HAP-1 (cell line): ENCODE data around the gene BBS7.

ENCODE experiments used
- DNase-seq, 2 experiments: peaks; one replicate each; pipeline ENCODE4 v3.0.0-alpha.2; 2016 to 2020; ENCODE audit warnings: low spot score in 2 of 2
- H3K27me3 ChIP-seq: fragments of 250-450 bp; sonication (Bioruptor Pico); 2 replicates; pipeline ENCODE4 v1.5.1; 2020; ENCODE audit warnings: low read depth, mild to moderate bottlenecking, moderate library complexity
- H3K36me3 ChIP-seq: fragments of 250-450 bp; sonication (Bioruptor Pico); replicated peaks from 2 replicates; pipeline ENCODE4 v1.5.1; 2020; ENCODE audit warnings: mild to moderate bottlenecking
- H3K4me1 ChIP-seq: fragments of 250-450 bp; sonication (Bioruptor Pico); 2 replicates; pipeline ENCODE4 v1.5.1; 2020; ENCODE audit warnings: mild to moderate bottlenecking
- H3K4me3 ChIP-seq: fragments of 250-450 bp; sonication (Bioruptor Pico); 2 replicates; pipeline ENCODE4 v1.5.1; 2020; ENCODE audit warnings: mild to moderate bottlenecking, moderate library complexity
- H3K9me3 ChIP-seq: fragments of 250-450 bp; sonication (Bioruptor Pico); 2 replicates; pipeline ENCODE4 v1.5.1; 2020; ENCODE audit warnings: mild to moderate bottlenecking, moderate library complexity
- in situ Hi-C: fragments of 300-500 bp; cut with MboI; formaldehyde crosslinking; loops from 3 replicates; pipeline ENCODE4 v1.14.3; 2020; ENCODE audit warnings: low sequenced_read_pairs, inconsistent platforms, mixed read lengths

BBS7 gene

GRCh38 chr4:121794505-121795188, 75.6 kb downstream of the BBS7 start:
- Histone ChIP-seq H3K27me3 (no peaks in the 10 kb centered on the region), H3K9me3 (no peaks in the 10 kb centered on the region), H3K4me3 (no peak overlapping the region), H3K4me1 (peaks cover 28% of the 10 kb centered on the region), H3K36me3 (no peaks in the 10 kb centered on the region)
- in situ Hi-C loops: no loop called here
- no peak for DNase-seq

- no peak for DNase-seq
- Histone ChIP-seq H3K9me3 (no peaks in the 10 kb centered on the region), H3K27me3 (no peaks in the 10 kb centered on the region), H3K4me3 (no peak overlapping the region), H3K36me3 (no peaks in the 10 kb centered on the region), H3K4me1 (peaks cover 20% of the 10 kb centered on the region)
- in situ Hi-C loops: no loop called here
These were observed 77.3 kb downstream of the BBS7 start for GRCh38 chr4:121792966-121793365.

GRCh38 chr4:121791481-121791880, 78.8 kb downstream of the BBS7 start:
- H3K4me3 ChIP-seq: no peak overlapping the region
- no peak for DNase-seq
- no peaks in the 10 kb centered on the region for H3K9me3 ChIP-seq
- no peaks in the 10 kb centered on the region for H3K36me3 ChIP-seq
- H3K27me3 ChIP-seq: no peaks in the 10 kb centered on the region
- in situ Hi-C loops: no loop called here
- H3K4me1 ChIP-seq: peaks cover 16% of the 10 kb centered on the region

- DNase-seq: no peak
- Histone ChIP-seq H3K4me1 (peaks cover 12% of the 10 kb centered on the region), H3K9me3 (no peaks in the 10 kb centered on the region), H3K36me3 (no peaks in the 10 kb centered on the region), H3K27me3 (no peaks in the 10 kb centered on the region), H3K4me3 (no peak overlapping the region)
- in situ Hi-C loops: no loop called here
These were observed 79.3 kb downstream of the BBS7 start for GRCh38 chr4:121790976-121791375.

- no peak overlapping the region for H3K4me3 ChIP-seq
- no peaks in the 10 kb centered on the region for H3K36me3 ChIP-seq
- peaks cover 4% of the 10 kb centered on the region; the same call in 1 of the 2 replicates for H3K4me1 ChIP-seq
- no peaks in the 10 kb centered on the region for H3K9me3 ChIP-seq
- H3K27me3 ChIP-seq: no peaks in the 10 kb centered on the region
- no peak for DNase-seq
- in situ Hi-C loops: no loop called here
These were observed 80.1 kb downstream of the BBS7 start for GRCh38 chr4:121789960-121790829.

- Histone ChIP-seq H3K36me3 (no peaks in the 10 kb centered on the region), H3K27me3 (no peaks in the 10 kb centered on the region), H3K9me3 (no peaks in the 10 kb centered on the region), H3K4me3 (no peak overlapping the region), H3K4me1 (peaks cover 6% of the 10 kb centered on the region)
- no peak for DNase-seq
- in situ Hi-C loops: no loop called here
These were observed 80.8 kb downstream of the BBS7 start for GRCh38 chr4:121789455-121789854.

GRCh38 chr4:121788896-121789295, 81.4 kb downstream of the BBS7 start:
- Histone ChIP-seq H3K36me3 (no peaks in the 10 kb centered on the region), H3K4me3 (no peak overlapping the region), H3K27me3 (no peaks in the 10 kb centered on the region), H3K4me1 (peaks cover 9% of the 10 kb centered on the region), H3K9me3 (no peaks in the 10 kb centered on the region)
- no peak for DNase-seq
- in situ Hi-C loops: no loop called here

GRCh38 chr4:121786221-121786620, 84.1 kb downstream of the BBS7 start:
- H3K4me1 ChIP-seq: peaks cover 9% of the 10 kb centered on the region
- in situ Hi-C loops: no loop called here
- H3K36me3 ChIP-seq: no peaks in the 10 kb centered on the region
- H3K9me3 ChIP-seq: no peaks in the 10 kb centered on the region
- H3K4me3 ChIP-seq: no peak overlapping the region
- H3K27me3 ChIP-seq: no peaks in the 10 kb centered on the region
- DNase-seq: no peak

GRCh38 chr4:121785479-121785878, 84.8 kb downstream of the BBS7 start:
- Histone ChIP-seq H3K4me1 (peaks cover 9% of the 10 kb centered on the region), H3K27me3 (no peaks in the 10 kb centered on the region), H3K4me3 (no peak overlapping the region), H3K9me3 (no peaks in the 10 kb centered on the region), H3K36me3 (no peaks in the 10 kb centered on the region)
- no peak for DNase-seq
- in situ Hi-C loops: no loop called here

- H3K4me1 ChIP-seq: peaks cover 9% of the 10 kb centered on the region
- H3K4me3 ChIP-seq: no peak overlapping the region
- H3K9me3 ChIP-seq: no peaks in the 10 kb centered on the region
- H3K27me3 ChIP-seq: no peaks in the 10 kb centered on the region
- DNase-seq: peak in 1 of 2 experiments; percentile 29
- H3K36me3 ChIP-seq: no peaks in the 10 kb centered on the region
- in situ Hi-C loops: no loop called here
These were observed 85.3 kb downstream of the BBS7 start for GRCh38 chr4:121784975-121785374.

GRCh38 chr4:121784401-121784800, 85.9 kb downstream of the BBS7 start:
- Histone ChIP-seq H3K4me1 (peaks cover 14% of the 10 kb centered on the region), H3K4me3 (no peak overlapping the region), H3K9me3 (no peaks in the 10 kb centered on the region), H3K27me3 (no peaks in the 10 kb centered on the region), H3K36me3 (no peaks in the 10 kb centered on the region)
- in situ Hi-C loops: no loop called here
- no peak for DNase-seq

- peaks cover 23% of the 10 kb centered on the region for H3K4me1 ChIP-seq
- in situ Hi-C loops: no loop called here
These were observed 87.1 kb downstream of the BBS7 start for GRCh38 chr4:121783210-121783609.

GRCh38 chr4:121778991-121779628, 91.2 kb downstream of the BBS7 start:
- Histone ChIP-seq H3K4me3 (no peak overlapping the region), H3K36me3 (no peaks in the 10 kb centered on the region), H3K4me1 (peaks cover 26% of the 10 kb centered on the region), H3K27me3 (no peaks in the 10 kb centered on the region), H3K9me3 (no peaks in the 10 kb centered on the region)
- in situ Hi-C loops: no loop called here
- peak; percentile 69 to 96 for DNase-seq

More at GRCh38 chr4:121783210-121783609, 87.1 kb downstream of the BBS7 start:
- no peaks in the 10 kb centered on the region for H3K9me3 ChIP-seq
- no peaks in the 10 kb centered on the region for H3K27me3 ChIP-seq
- no peak overlapping the region for H3K4me3 ChIP-seq
- DNase-seq: no peak
- H3K36me3 ChIP-seq: no peaks in the 10 kb centered on the region

GRCh38 chr4:121777625-121778024, 92.6 kb downstream of the BBS7 start:
- in situ Hi-C loops: no loop called here
- no peak for DNase-seq

More at GRCh38 chr4:121777625-121778024, 92.6 kb downstream of the BBS7 start:
- Histone ChIP-seq H3K36me3 (no peaks in the 10 kb centered on the region), H3K9me3 (no peaks in the 10 kb centered on the region), H3K4me3 (no peak overlapping the region), H3K27me3 (no peaks in the 10 kb centered on the region), H3K4me1 (peaks cover 27% of the 10 kb centered on the region)
